GM12891 (cell line): ENCODE measurements around the gene TCFL5.

Source experiments
- PAX5 ChIP-seq: IDR thresholded peaks from 2 replicates; pipeline ENCODE4 v1.6.1; 2011; ENCODE audit warnings: low read length, moderate library complexity, mild to moderate bottlenecking; ENCODE audit not compliant: insufficient read depth, severe bottlenecking
- POLR2A ChIP-seq: IDR thresholded peaks from 2 replicates; pipeline ENCODE4 v1.6.1; 2011; ENCODE audit warnings: low read depth, low read length, control low read depth
- POLR2AphosphoS5 ChIP-seq: IDR thresholded peaks from 2 replicates; pipeline ENCODE4 v1.6.1; 2011; ENCODE audit warnings: low read depth, low read length, control low read depth
- POU2F2 ChIP-seq: IDR thresholded peaks from 2 replicates; pipeline ENCODE4 v1.6.1; 2011; ENCODE audit warnings: low read depth, mild to moderate bottlenecking, control low read depth, low read length, moderate library complexity
- SPI1 ChIP-seq: IDR thresholded peaks from 2 replicates; pipeline ENCODE4 v1.6.1; 2011; ENCODE audit warnings: low read depth, low read length, control low read depth
- TAF1 ChIP-seq: IDR thresholded peaks from 2 replicates; pipeline ENCODE4 v1.6.1; 2011; ENCODE audit warnings: low read depth, low read length, control low read depth

DNA sequence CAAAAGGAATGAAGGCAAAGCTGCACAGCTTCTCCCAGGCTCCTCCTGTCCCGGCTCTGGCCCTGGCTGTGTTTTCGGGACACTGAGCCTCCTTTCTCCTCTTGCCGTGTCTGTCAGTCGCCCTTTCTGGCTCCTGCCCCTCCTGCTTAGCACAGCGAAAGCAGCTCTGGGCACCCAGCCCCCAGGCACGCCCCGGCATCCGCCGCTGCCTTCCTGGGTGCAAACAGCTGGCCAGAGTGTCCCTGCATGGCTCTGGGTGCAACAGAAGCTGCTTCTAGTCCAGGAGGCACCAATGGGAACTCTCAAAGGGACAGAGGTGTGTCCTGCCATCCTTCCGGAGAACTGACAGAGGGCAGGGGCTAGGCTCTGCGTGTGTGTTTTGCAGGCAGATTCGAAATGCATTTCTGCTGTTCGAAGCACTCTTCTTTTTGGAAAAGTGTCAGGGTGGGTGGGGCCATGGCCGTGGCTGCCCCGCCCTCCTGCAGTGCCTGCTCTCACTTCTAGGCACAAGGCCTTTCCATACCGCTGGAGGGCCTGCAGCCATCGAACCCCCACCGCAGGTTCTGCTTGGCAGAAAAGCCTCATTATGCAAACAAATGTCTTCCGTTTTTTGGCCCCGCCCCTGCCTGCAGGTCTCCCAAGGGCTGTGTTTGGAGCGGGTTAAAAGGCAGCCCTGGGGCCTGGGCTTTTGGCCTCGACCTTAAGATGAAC is 29.3 kb downstream of the TCFL5 start:
- TF ChIP-seq POLR2A (no peak), SPI1 (0 out of 2 replicates have a peak, but pooled peaks have one; percentile 27), POU2F2 (peak; percentile 93), POLR2AphosphoS5 (no peak), PAX5 (no peak), TAF1 (no peak)
